ENCODE results near the gene PRDX3. TPM values are rescaled to one million over a fixed set of nuclear protein-coding genes. Genes with fewer than 3 reads are reported as not detected.
"Not testable (repeated sequence)": the region's sequence is repeated elsewhere in the genome, so short reads cannot be mapped to it uniquely, and the experiment has no call there.

PRDX3 gene
- total RNA-seq, 4 donors from 2014 or later = 125 to 201 (median 156) TPM

GRCh38 chr10:119149729-119150128 lies 28.9 kb downstream of the PRDX3 start:
- TF ChIP-seq, protein P1, sequence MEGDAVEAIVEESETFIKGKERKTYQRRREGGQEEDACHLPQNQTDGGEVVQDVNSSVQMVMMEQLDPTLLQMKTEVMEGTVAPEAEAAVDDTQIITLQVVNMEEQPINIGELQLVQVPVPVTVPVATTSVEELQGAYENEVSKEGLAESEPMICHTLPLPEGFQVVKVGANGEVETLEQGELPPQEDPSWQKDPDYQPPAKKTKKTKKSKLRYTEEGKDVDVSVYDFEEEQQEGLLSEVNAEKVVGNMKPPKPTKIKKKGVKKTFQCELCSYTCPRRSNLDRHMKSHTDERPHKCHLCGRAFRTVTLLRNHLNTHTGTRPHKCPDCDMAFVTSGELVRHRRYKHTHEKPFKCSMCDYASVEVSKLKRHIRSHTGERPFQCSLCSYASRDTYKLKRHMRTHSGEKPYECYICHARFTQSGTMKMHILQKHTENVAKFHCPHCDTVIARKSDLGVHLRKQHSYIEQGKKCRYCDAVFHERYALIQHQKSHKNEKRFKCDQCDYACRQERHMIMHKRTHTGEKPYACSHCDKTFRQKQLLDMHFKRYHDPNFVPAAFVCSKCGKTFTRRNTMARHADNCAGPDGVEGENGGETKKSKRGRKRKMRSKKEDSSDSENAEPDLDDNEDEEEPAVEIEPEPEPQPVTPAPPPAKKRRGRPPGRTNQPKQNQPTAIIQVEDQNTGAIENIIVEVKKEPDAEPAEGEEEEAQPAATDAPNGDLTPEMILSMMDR (IDR thresholded peaks at IDR 0.05) = no peak
- no peak for DNase-seq (ENCODE audit: low spot score)
- ATAC-seq (ENCODE audit: low FRiP score) = no peak

DNA sequence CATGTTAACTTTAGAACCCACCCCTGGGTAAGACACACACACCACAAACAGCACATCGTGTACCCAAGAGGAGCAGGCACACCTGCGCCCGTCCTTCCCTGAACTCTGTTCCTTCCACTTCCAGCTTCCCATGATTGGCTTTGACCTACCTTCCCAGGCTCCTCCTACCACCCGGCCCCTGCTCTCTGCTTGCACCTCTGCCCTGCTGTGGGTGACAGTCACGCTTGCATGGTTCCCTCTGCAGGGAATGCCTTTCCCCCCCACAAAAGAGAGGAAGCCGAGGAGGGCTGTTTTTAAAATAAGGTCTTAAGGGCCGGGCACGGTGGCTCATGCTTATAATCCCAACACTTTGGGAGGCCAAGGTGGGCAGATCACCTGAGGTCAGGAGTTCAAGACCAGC lies 29.5 kb downstream of the PRDX3 start:
- TF ChIP-seq, protein P1 (IDR thresholded peaks at IDR 0.05) = no peak
- no peak for ATAC-seq (ENCODE audit: low FRiP score)
- DNase-seq (ENCODE audit: low spot score) = no peak

DNA sequence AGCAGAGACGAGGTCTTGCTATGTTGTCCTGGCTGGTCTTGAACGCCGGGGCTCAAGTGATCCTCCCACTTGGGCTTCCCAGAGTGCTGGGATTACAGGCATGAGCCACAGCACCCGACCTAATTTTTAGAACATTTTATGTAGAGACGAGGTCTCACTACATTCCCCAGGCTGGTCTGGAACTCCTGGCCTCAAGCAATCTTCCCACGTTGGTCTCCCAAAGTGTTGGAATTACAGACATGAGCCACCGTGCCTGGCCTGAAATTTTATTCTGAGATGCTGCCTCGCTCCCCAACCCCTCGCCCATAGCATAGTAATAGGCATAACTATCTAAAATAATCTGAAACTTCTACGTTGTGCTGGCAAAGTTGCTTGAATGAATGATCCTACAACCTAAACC lies 35.0 kb downstream of the PRDX3 start:
- ATAC-seq (ENCODE audit: low FRiP score) = no peak
- no peak for DNase-seq (ENCODE audit: low spot score)
- TF ChIP-seq, protein P1 (IDR thresholded peaks at IDR 0.05) = no peak

DNA sequence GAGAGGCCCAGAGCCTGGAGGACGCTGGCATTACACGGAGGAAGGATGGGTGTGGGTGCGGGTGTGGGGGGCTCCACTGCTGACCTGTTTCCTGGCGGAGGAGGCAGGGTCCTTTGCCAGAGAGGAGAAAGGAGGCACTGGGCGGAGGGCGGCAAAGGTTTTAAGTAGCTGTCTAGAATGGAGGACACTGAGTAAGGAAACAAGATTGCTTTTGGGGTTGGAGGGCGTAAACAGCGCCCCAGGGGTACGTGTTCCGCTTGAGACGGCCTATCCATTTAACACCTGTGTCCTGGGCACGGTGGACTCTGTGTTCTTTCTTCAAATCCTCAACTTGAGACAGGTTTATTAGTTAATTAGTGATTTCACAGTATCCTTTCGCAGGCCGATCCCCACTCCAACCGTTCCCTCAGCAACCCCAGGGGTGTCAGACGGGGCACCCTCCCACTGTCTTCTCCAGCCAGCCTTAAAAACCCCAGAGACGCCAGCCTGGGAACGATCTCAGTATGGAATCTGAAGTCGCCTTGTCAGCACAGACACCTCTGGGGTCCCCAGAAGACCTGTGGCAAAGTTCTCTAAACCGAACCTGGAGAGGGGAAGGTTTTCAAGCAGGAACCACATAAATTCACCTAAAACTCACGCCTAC lies 37.9 kb downstream of the PRDX3 start:
- ATAC-seq (ENCODE audit: low FRiP score) (no peak), DNase-seq (ENCODE audit: low spot score) (no peak)
- TF ChIP-seq, protein P1 (IDR thresholded peaks at IDR 0.05) = no peak

DNA sequence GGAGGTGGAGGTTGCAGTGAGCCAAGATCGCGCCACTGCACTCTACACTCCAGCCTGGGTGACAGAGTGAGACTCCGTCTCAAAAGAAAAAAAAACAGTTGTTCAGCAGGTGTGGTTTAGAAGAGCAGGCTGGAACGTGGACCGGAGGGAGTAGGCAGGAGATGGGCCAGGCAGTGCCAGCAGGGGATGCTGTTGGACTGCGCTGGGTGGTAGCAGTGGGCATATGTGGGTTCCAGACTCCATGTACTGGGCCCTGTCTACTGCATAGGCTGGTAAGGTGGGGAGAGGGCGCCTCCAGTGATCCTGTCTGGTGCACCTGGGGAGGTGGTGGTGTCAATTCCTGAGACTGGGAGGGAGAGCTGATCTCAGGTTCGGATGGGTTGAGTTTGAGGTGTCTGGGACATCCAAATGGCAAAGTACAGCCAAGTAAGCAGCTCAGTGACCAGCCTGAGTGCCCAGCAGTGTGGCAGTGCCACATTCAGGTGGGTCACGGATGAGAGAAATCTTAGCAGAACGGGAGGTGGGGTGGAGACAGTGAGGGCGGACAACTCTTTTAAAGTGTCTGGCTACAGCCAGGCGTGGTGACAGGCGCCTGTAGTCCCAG lies 39.0 kb downstream of the PRDX3 start:
- no peak for DNase-seq (ENCODE audit: low spot score)
- ATAC-seq (ENCODE audit: low FRiP score) = no peak
- TF ChIP-seq, protein P1 (IDR thresholded peaks at IDR 0.05) = no peak

DNA sequence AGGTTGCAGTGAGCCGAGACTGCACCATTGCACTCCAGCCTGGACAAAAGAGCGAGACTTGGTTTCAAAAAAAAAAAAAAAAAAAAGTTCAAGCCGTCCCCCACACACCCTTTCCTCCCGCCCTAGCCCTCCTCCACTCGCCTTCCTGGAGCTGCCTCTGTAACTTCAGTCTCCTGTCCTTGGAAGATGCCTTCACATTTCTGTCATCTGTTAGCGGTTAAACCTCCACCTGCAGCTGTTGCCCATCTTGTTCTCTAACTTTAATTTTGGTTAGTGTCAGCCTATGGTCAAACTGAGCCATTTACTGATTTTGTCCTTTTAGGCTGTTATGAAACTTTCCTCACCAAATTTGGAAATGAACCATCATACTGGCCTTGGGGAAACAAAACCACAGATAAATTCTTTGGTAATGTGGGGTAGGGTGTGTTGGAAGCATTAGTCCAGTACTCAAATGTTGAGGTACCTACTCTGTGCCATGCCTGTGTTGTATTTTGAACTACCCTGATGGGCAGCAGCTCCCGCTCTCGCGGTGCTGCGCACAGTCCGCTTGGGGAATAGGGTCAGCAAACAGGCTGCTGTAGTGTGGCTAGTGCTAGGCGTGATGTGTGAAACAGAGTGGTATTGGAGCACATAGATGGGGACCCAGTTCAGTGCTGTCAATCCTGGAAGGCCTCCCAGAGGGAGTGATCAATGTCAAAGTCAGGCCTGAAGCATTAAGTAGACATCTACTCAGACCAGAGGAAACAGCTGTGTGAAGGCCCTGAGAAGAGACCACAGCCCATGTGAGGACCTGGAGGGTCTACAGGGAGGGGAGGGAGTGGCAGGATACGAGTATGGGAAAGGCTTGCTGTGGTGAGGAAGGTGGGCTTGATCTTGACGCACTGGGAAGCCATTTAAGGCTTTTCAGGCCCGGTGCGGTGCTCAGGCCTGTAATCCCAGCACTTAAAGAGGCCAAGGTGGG lies 40.0 kb downstream of the PRDX3 start:
- DNase-seq (ENCODE audit: low spot score) (no peak), ATAC-seq (ENCODE audit: low FRiP score) (no peak)
- TF ChIP-seq, protein P1 (IDR thresholded peaks at IDR 0.05) = no peak

DNA sequence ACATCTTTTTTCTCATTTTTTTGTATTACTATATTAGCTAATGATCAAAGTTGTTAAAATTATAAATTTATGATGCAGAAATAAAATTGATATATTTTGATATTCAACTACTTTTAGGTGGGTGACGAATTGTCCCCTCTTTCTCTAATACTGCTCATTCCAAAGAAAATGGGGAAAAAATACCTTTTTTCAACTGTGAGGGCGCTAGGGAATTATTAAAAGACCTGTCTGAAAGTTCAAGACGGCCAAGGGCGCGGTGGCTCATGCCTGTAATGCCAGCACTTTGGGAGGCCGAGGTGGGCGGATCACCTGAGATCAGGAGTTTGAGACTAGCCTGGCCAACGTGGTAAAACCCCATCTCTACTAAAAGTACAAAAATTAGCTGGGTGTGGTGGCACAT lies 40.7 kb downstream of the PRDX3 start:
- DNase-seq (ENCODE audit: low spot score) = not testable (repeated sequence)

More for the DNA sequence above, 40.7 kb downstream of the PRDX3 start:
- not testable (repeated sequence) for ATAC-seq (ENCODE audit: low FRiP score)

Measured in omental fat pad (tissue), 4 donors.